Kidney (tissue), 14 donors: ENCODE results near the gene TAOK1. TPM values are rescaled to one million over a fixed set of nuclear protein-coding genes. Genes with fewer than 3 reads are reported as not detected.
A peak's percentile ranks its signal among the peaks of the same experiment; 100 is the strongest.

Experiments used
- DNase-seq, 5 donors: peaks; one replicate each; pipeline ENCODE4 v3.0.0-alpha.2; 2013 to 2020
- FAIRE-seq: peaks from 2 replicates; lab custom pipeline; 2012; peaks lifted over from hg19 to GRCh38; lab: Jason Lieb, UNC
- H3K27ac ChIP-seq, 2 donors: one replicate each; pipeline ENCODE4 v1.7.0; 2013; ENCODE audit warnings: low read depth in 2 of 2, low read length in 2 of 2, inconsistent platforms in 1 of 2
- H3K27me3 ChIP-seq: one replicate; pipeline ENCODE4 v1.7.1; 2013; ENCODE audit warnings: low read length, inconsistent platforms; ENCODE audit not compliant: control insufficient read depth, insufficient read depth
- H3K36me3 ChIP-seq, 3 donors: one replicate each; pipeline versions ENCODE4 v1.7.0 to v1.7.1; 2013; ENCODE audit warnings: low read length in 3 of 3, control low read depth in 1 of 3, inconsistent platforms in 1 of 3; ENCODE audit not compliant: insufficient read depth in 3 of 3, control insufficient read depth in 2 of 3
- H3K4me1 ChIP-seq, 3 donors: one replicate each; pipeline versions ENCODE4 v1.7.0 to v1.7.1; 2013; ENCODE audit warnings: low read length in 3 of 3, inconsistent platforms in 1 of 3, low read depth in 1 of 3; ENCODE audit not compliant: control insufficient read depth in 2 of 3, insufficient read depth in 2 of 3
- H3K4me3 ChIP-seq, 3 donors: one replicate each; pipeline versions ENCODE4 v1.7.0 to v1.8.1; 2013; ENCODE audit warnings: low read length in 3 of 3, control low read depth in 1 of 3, inconsistent platforms in 1 of 3
- H3K9ac ChIP-seq, 3 donors: one replicate each; pipeline versions ENCODE4 v1.7.0 to v1.7.1; 2013; ENCODE audit warnings: low read length in 3 of 3, control low read depth in 1 of 3, inconsistent platforms in 1 of 3
- H3K9me3 ChIP-seq, 3 donors: one replicate each; pipeline versions ENCODE4 v1.7.0 to v1.7.1; 2013; ENCODE audit warnings: low read length in 3 of 3, control low read depth in 1 of 3, inconsistent platforms in 1 of 3; ENCODE audit not compliant: control insufficient read depth in 2 of 3, insufficient read depth in 1 of 3
- intact Hi-C: fragments of 100-400 bp; cut with DNase I; formaldehyde crosslinking; loops from one replicate; pipeline ENCODE4 v1.11.1; 2022
- polyA plus RNA-seq: library from polyadenylated mRNA; stranded (reverse); fragments of 350-450 nt; fragmentation: Illumina TruSeq; extraction: RNeasy Lipid Tissue Mini Kit (QIAGEN cat#74804); gene quantifications from one replicate; pipeline ENCODE4 v1.2.3, GENCODE V29; 2014; ENCODE audit warnings: low read depth, low replicate concordance; ENCODE audit not compliant: insufficient read depth
- total RNA-seq: library from RNA; stranded (reverse); fragmentation: NEBNext Ultra II Directional; extraction: Animal tissue kit (Norgen Biotek cat#: 25700); gene quantifications from one replicate; pipeline ENCODE4 v1.2.1, GENCODE V29; 2021
- TF ChIP-seq, protein P1 (sequence below): IDR thresholded peaks from 3 replicates; pipeline ENCODE4 v1.5.1; 2012; ENCODE audit warnings: mild to moderate bottlenecking, moderate library complexity, borderline replicate concordance; ENCODE audit not compliant: insufficient read depth; ENCODE audit errors: extremely low read depth
- donor health status: control.
- donor health status: control.
- donor health status: control.
- donor health status: control.
- donor health status: control.
- donor health status: DM: yes; HTN: yes; CAD: no.
- donor health status: Normal renal cell carcinoma (clear cell type).

TAOK1 gene
- total and polyA plus RNA-seq, 2 donors from 2014 or later = 5.0 to 74.9 TPM

DNA sequence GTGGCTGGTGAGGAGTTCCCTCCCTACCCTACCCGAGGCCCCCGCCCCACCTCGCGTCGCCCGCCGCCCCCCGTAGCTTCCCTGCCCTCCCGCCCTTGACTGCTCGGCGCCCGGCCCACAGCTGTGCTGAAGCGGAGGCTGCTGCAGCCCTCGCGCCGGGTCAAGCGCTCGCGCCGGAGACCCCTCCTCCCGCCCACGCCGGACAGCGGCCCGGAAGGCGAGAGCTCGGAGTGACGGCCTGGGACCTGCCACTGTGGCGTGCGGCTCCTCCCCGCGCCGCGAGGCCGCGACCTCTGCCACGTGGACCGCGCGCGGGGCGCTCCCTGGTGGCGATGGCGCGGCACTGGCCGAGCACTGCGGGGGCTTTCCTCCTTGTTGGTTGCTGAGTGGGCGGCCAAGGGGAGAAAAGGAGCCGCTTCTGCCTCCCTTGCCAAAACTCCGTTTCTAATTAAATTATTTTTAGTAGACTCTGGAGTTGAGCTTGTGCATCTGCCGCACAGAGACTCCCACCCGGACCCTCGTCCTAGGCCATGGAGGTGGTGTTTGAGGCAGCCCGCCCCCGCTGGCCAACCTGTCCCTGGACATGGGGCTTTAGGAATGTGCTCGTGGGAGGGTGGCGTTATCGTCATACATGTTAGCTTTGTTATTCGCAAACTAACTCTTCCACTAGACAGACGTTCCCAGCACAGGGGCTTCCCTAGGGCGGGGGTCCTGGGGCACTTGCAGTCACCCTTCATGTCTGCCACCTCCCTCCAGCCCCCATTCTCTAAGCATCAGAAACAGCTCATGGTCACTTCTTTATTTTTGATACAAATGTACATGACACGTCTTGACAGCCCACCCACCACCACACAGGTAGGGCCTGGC lies 182.8 kb downstream of the TAOK1 start:
- H3K4me1 ChIP-seq = peaks cover 0 to 10% (median 10%) of the 10 kb centered on the region in 3 donors
- H3K36me3 ChIP-seq = peaks cover 0 to 9% (median 7%) of the 10 kb centered on the region in 3 donors
- no peak overlapping the region for H3K27ac ChIP-seq
- no peak overlapping the region for H3K9ac ChIP-seq
- no peak overlapping the region for H3K4me3 ChIP-seq
- peak; percentile 64 to 90 (median 83) for DNase-seq
- intact Hi-C loops = no loop called here
- no peak for FAIRE-seq
- H3K9me3 ChIP-seq = no peaks in the 10 kb centered on the region
- TF ChIP-seq, protein P1, sequence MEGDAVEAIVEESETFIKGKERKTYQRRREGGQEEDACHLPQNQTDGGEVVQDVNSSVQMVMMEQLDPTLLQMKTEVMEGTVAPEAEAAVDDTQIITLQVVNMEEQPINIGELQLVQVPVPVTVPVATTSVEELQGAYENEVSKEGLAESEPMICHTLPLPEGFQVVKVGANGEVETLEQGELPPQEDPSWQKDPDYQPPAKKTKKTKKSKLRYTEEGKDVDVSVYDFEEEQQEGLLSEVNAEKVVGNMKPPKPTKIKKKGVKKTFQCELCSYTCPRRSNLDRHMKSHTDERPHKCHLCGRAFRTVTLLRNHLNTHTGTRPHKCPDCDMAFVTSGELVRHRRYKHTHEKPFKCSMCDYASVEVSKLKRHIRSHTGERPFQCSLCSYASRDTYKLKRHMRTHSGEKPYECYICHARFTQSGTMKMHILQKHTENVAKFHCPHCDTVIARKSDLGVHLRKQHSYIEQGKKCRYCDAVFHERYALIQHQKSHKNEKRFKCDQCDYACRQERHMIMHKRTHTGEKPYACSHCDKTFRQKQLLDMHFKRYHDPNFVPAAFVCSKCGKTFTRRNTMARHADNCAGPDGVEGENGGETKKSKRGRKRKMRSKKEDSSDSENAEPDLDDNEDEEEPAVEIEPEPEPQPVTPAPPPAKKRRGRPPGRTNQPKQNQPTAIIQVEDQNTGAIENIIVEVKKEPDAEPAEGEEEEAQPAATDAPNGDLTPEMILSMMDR = peak; percentile 55
- no peaks in the 10 kb centered on the region for H3K27me3 ChIP-seq

DNA sequence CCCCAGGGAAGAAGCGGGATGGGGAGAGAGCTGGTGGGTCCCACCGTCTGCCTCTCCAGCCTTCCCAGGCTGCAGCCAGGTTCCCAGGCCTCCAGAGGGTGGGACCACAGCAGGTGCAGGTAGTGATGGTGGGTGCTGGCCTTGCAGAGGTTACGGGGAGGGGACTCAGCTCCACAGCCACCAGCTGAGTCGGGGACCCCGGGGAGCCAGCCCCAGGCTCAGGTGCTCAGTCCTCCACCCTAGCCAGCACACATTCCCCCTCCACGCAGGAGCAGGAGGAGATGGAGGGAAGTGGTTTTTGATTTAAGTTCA lies 183.4 kb downstream of the TAOK1 start:
- DNase-seq = peak in 2 of 5 donors; percentile 62 to 69
- peaks cover 0 to 13% (median 12%) of the 10 kb centered on the region in 3 donors for H3K36me3 ChIP-seq
- H3K27me3 ChIP-seq = no peaks in the 10 kb centered on the region
- FAIRE-seq = no peak
- no peak overlapping the region for H3K4me3 ChIP-seq
- no peaks in the 10 kb centered on the region for H3K9me3 ChIP-seq
- H3K27ac ChIP-seq = no peak overlapping the region
- H3K9ac ChIP-seq = no peak overlapping the region
- intact Hi-C loops = no loop called here
- TF ChIP-seq, protein P1 = no peak
- H3K4me1 ChIP-seq = peaks cover 0 to 10% (median 10%) of the 10 kb centered on the region in 3 donors

DNA sequence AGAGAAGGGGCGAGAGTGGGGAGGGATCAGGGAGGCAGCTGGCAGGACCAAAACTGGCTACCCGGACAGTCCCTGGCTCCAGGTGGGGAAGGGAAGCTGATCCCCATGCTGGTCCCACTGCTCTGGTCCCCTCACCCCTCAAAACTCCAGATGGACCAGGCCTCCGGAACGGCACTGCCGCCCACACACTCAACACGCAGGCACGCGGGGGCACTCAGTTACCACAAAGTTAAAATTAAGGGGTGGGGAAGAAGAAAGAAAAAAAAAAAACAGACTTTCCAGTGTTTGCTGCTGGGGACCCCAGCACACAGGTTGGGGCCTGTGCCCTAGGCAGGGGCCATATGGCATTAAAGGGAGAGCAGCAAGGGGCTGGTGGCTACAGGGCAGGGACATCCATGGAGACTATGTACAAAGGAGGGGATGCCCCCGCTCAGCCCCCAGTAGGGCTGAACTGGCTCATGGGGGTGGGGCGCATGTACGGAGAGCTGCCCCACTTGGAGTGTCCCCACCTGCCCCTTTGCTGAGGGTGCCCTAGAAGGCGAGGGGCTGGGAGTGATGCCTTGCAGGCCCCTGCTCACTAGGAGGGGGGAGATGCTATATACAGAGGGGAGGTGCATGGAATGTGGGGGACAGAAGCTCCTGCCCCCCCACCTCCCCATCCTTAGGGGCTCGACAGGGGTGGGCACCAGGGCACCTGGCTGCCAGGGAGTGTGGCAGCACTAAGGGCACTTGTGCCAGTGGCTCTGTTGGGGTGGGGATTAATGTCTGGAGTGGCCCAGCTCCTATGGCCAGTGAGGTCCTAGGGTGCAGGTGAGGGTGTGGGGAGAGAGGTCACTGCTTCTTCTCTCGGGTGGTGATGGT lies 183.9 kb downstream of the TAOK1 start:
- Histone ChIP-seq H3K27ac (peak overlapping the region in 1 of 2 donors; percentile 32), H3K36me3 (peaks cover 0 to 15% (median 12%) of the 10 kb centered on the region in 3 donors), H3K4me3 (no peak overlapping the region), H3K4me1 (peaks cover 0 to 9% (median 7%) of the 10 kb centered on the region in 3 donors), H3K27me3 (no peaks in the 10 kb centered on the region), H3K9ac (no peak overlapping the region), H3K9me3 (no peaks in the 10 kb centered on the region)
- intact Hi-C loops = no loop called here
- TF ChIP-seq, protein P1 = no peak
- DNase-seq = peak in 2 of 5 donors; percentile 51 to 70
- no peak for FAIRE-seq
